ENCODE measurements around the gene LASP1. TPM values are rescaled to one million over a fixed set of nuclear protein-coding genes. Genes with fewer than 3 reads are reported as not detected.
A peak's percentile ranks its signal among the peaks of the same experiment; 100 is the strongest.

LASP1 gene
- total RNA-seq, 2 donors from 2014 or later, result 87.2 to 219 TPM

- Histone ChIP-seq H3K4me1 (ENCODE audit: control insufficient read depth in 1 of 2, low read depth in 2 of 2) (peaks cover 49 to 68% of the 10 kb centered on the region in 2 donors), H3K4me3 (no peak overlapping the region), H3K36me3 (peaks cover 22% of the 10 kb centered on the region), H3K9me3 (no peaks in the 10 kb centered on the region), H3K27me3 (replicated peaks; ENCODE audit: insufficient read depth) (no peaks in the 10 kb centered on the region), H3K27ac (no peak overlapping the region)
- TF ChIP-seq CTCF (IDR thresholded peaks at IDR 0.05), result no peak
- DNase-seq (ENCODE audit: low spot score), result no peak
- ATAC-seq (ENCODE audit: insufficient number of reproducible peaks, low FRiP score, low read depth), result no peak
Measured at GRCh38 chr17:38898812-38899348, 29.0 kb downstream of the LASP1 start.

- no peak for TF ChIP-seq CTCF (IDR thresholded peaks at IDR 0.05)
- no peaks in the 10 kb centered on the region for H3K9me3 ChIP-seq
- H3K4me3 ChIP-seq, result no peak overlapping the region
- DNase-seq (ENCODE audit: low spot score) (no peak), ATAC-seq (ENCODE audit: insufficient number of reproducible peaks, low FRiP score, low read depth) (no peak)
- peaks cover 24% of the 10 kb centered on the region for H3K36me3 ChIP-seq
- peaks cover 44 to 63% of the 10 kb centered on the region in 2 donors for H3K4me1 ChIP-seq (ENCODE audit: control insufficient read depth in 1 of 2, low read depth in 2 of 2)
- H3K27me3 ChIP-seq (replicated peaks; ENCODE audit: insufficient read depth), result no peaks in the 10 kb centered on the region
- no peak overlapping the region for H3K27ac ChIP-seq
Measured at GRCh38 chr17:38899421-38899820, 29.6 kb downstream of the LASP1 start.

- H3K36me3 ChIP-seq, result peaks cover 23% of the 10 kb centered on the region
- peak; percentile 50 for ATAC-seq (ENCODE audit: insufficient number of reproducible peaks, low FRiP score, low read depth)
- peak overlapping the region; percentile 16 to 49 for H3K27ac ChIP-seq
- peak overlapping the region; percentile 32 for H3K4me3 ChIP-seq
- H3K9me3 ChIP-seq, result no peaks in the 10 kb centered on the region
- H3K4me1 ChIP-seq (ENCODE audit: control insufficient read depth in 1 of 2, low read depth in 2 of 2), result peaks cover 46 to 60% of the 10 kb centered on the region in 2 donors
- DNase-seq (ENCODE audit: low spot score), result no peak
- no peak for TF ChIP-seq CTCF (IDR thresholded peaks at IDR 0.05)
- no peaks in the 10 kb centered on the region for H3K27me3 ChIP-seq (replicated peaks; ENCODE audit: insufficient read depth)
Measured at GRCh38 chr17:38900978-38901656, 31.3 kb downstream of the LASP1 start.

GRCh38 chr17:38903404-38903803 is 33.5 kb downstream of the LASP1 start:
- ATAC-seq (ENCODE audit: insufficient number of reproducible peaks, low FRiP score, low read depth), result no peak
- H3K4me1 ChIP-seq (ENCODE audit: control insufficient read depth in 1 of 2, low read depth in 2 of 2), result peaks cover 34 to 60% of the 10 kb centered on the region in 2 donors
- H3K4me3 ChIP-seq, result no peak overlapping the region
- H3K36me3 ChIP-seq, result peaks cover 14% of the 10 kb centered on the region
- TF ChIP-seq CTCF (IDR thresholded peaks at IDR 0.05), result no peak
- no peak overlapping the region for H3K27ac ChIP-seq
- no peaks in the 10 kb centered on the region for H3K27me3 ChIP-seq (replicated peaks; ENCODE audit: insufficient read depth)
- no peak for DNase-seq (ENCODE audit: low spot score)
- no peaks in the 10 kb centered on the region for H3K9me3 ChIP-seq

- Histone ChIP-seq H3K9me3 (no peaks in the 10 kb centered on the region), H3K27me3 (replicated peaks; ENCODE audit: insufficient read depth) (no peaks in the 10 kb centered on the region), H3K4me1 (ENCODE audit: control insufficient read depth in 1 of 2, low read depth in 2 of 2) (peaks cover 31 to 60% of the 10 kb centered on the region in 2 donors), H3K4me3 (no peak overlapping the region), H3K27ac (no peak overlapping the region), H3K36me3 (peaks cover 13% of the 10 kb centered on the region)
- DNase-seq (ENCODE audit: low spot score), result no peak
- no peak for TF ChIP-seq CTCF (IDR thresholded peaks at IDR 0.05)
- ATAC-seq (ENCODE audit: insufficient number of reproducible peaks, low FRiP score, low read depth), result no peak
Measured at GRCh38 chr17:38904892-38905291, 35.0 kb downstream of the LASP1 start.
